ENCODE measurements around the gene CRYGB.
"Not testable (repeated sequence)": the region's sequence is repeated elsewhere in the genome, so short reads cannot be mapped to it uniquely, and the experiment has no call there.

Gene CRYGB

DNA sequence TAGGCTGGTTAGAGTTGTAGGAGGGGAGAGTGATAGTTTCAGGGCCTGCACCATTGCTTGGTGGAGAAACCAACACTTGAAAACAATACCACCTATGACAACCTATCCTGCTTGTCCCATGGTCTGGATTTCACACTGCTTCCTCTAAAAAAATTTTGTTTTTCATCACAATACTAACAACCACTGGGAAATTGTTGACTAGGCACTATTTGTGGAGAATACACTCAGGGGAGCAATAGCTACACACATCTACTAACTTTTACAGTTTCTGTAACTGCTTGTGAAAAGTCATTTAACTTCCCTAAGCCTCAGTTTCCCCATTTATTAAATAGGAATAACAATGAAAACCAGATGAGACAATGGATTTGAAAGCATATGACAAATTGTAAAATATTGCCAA lies 4.1 kb upstream of the CRYGB start:
- DNase-seq (ENCODE audit: low read depth in 2 of 2), result no peak

DNA sequence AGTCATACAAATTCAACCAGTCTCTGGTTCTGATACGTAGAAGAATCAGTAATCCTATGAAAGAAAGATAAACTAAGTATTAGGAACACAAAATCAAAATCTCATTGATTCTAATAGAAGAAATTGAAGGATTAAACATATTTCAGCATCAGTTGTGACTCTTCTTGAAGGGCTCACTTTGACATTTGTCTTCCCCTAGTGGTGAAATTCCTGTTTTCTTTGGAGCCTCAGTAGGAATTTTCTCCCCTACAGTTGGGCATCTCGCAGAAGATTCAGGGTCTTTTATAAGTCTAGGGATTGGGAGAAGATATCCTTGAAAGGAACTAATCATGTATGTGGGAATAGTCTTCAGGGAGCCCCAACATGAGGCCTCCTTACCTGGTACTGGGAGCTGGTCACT lies 2.8 kb upstream of the CRYGB start:
- no peak for DNase-seq (ENCODE audit: low read depth in 2 of 2)

- DNase-seq (ENCODE audit: low read depth in 2 of 2), result no peak
Observed at GRCh38 chr2:208147759-208148158, 1.8 kb upstream of the CRYGB start.

DNA sequence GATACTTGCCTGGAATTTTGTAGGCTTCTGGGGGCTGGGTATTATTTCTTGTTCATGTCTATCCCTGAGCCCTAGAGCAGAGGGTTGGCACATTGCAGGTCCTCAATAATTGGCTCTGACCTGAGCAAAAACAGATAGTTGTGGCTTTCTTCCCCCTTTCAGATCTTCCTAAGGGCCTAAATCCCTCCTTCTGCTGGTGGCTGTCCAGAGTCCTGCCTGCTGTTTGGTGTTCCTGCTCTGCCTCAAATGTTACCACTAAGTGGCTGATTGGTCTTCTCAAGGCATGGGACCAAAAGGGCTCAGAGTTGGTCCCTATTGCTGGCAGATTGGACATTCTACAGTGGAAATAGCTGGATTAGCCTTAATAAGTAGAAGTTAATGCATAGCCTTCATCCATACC lies 1.1 kb upstream of the CRYGB start:
- DNase-seq (ENCODE audit: low read depth in 2 of 2), result no peak

DNA sequence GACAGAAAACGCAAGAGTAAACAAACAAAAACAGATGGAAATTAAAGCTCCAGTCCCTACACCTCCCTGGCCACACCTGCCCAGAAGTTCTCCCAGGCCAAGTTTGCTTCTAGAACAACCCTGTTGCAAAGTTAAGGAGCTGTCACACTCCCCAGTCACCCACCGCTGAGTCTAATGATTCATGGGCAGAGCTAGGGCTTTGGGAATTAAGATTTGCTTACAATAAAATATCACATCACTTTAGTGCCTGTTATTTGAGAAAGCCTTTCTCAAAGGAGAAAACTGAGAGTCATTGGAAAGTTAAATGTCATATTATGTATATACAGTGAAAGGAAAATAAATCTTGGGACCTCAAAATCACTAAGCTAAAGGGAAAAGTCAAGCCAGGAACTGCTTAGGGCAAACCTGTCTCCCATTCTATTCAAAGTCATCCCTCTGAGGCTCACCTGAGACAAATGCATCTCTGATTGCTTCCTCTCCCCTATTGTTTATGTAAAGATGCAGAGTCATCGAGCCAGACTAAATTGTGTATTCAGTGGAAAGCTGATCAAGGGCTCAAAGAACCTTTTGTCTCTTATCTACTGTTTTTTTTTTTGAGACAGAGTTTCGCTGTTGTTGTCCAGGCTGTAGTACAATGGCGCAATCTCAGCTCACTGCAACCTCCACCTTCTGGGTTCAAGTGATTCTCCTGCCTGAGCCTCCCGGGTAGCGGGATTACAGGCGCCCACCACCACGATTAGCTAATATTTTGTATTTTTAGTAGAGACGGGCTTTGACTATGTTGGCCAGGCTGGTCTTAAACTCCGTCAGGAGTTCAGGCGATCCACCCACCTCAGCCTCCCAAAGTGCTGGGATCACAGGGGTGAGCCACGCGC lies 2.8 kb downstream of the CRYGB start:
- no peak for DNase-seq (ENCODE audit: low read depth in 2 of 2)

GRCh38 chr2:208142240-208142924 lies 3.6 kb downstream of the CRYGB start:
- no peak for DNase-seq (ENCODE audit: low read depth in 2 of 2)

DNA sequence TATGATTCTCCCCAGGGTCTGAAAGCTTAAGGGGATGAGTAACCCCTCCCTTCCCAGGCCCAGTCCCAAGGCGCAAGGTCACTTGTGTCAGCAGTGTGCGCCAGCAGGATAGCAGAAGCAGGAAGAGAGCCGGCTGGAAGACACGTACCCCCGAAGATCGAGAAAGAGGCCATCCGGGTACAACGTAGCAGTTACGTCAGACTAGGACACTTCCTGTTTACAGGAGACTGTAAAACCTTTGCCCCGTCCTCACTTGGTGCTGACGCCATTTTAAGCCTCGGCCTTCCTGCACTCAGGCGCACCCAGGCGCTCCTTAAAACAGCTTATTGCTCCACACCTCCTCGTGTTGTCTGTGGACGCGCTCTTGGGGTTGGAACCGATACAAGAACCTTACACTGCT lies 6.5 kb downstream of the CRYGB start:
- DNase-seq (ENCODE audit: low read depth in 2 of 2), result no peak

DNA sequence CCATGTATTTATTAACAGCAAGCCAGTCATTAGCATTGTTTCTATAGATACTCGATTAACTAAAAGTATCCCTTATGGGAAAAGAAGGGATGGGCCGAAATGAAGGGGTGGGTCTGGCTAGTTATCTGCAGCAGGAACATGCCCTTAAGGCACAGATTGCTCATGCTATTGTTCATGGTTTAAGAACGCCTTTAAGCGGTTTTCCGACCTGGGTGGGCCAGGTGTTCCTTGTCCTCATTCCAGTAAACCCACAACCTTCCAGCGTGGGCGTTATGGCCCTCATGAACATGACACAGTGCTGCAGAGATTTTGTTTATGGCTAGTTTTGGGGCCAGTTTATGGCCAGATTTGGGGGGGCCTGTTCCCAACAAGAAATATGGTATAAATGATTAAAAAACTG lies 7.6 kb downstream of the CRYGB start:
- not testable (repeated sequence) for DNase-seq (ENCODE audit: low read depth in 2 of 2)

DNA sequence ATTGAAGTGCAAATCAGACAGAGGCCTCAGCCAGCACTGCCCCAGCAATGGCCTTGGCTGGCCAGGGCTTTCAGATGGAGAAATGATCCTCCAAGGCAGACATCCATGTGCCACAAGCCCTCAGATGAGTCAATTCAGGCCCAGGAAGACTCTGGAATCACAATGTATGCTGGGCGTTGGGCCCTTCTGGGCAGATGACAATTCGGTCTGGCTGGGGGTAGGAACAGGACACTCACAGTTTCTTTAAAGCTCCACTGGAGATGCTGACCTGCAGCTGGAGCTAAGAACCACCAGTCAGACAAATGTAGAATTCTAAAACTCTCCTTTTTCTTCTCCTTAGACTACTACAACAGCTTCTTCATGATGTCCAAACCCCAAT lies 9.3 kb downstream of the CRYGB start:
- no peak for DNase-seq (ENCODE audit: low read depth in 2 of 2)

DNA sequence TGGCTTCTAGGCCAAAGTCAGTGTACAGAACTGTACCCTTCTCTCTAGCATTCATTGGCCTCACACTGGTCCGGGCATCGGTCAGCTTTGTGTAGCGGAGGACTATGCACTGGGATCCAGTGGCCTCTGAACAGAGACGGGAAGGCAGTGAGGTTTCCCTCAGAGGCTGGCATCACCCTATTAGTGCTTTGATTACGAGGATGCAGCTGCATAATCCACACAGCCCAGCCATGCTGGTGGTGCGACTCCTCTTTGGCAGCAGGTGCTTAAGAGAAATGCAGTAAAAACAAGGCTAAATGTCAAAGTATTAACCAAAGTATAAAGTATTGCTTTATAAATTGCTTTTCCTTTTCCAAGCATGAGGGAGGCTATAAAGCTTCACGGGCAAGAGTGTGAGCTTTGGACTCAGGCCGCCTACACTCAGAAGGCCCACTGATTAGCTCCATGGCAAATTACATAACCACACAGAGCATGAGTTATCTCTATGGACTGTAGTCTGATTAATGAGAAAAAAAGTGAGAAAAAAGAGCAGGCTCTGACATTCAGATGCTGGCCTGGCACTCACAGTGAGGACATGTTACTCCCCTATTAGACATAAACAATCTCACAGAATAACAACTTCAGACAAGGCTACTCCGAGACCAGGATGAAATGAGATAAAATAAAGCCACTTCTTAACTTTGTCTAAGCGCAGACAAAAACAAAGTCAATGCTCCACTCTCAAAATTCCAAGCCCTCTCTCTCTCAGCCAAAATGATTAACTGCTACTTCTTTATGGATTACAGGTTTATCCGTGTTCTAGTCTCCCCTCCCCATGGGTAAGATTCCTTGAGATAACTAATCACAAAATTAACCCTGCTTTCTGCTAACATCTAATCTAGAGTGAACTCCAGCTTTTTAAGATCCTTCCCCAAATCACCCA lies 9.9 kb downstream of the CRYGB start:
- no peak for DNase-seq (ENCODE audit: low read depth in 2 of 2)

GRCh38 chr2:208134928-208135586 lies 10.9 kb downstream of the CRYGB start:
- DNase-seq (ENCODE audit: low read depth in 2 of 2), result no peak

DNA sequence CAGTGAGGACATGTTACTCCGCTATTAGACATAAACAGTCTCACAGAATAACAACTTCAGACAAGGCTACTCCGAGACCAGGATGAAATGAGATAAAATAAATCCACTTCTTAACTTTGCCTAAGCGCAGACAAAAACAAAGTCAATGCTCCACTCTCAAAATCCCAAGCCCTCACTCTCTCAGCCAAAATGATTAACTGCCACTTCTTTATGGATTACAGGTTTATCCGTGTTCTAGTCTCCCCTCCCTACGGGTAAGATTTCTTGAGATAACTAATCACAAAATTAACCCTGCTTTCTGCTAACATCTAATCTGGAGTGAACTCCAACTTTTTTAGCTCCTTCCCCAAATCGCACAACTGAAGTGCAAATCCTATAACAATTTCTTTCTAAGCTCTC lies 15.2 kb downstream of the CRYGB start:
- no peak for DNase-seq (ENCODE audit: low read depth in 2 of 2)

GRCh38 chr2:208129744-208130711 lies 15.9 kb downstream of the CRYGB start, which contains the start of gene CRYGC:
CRYGC (minus strand) TSS chr2:208129828; CDS start chr2:208129792, 36 bp downstream.
- DNase-seq (ENCODE audit: low read depth in 2 of 2), result no peak

DNA sequence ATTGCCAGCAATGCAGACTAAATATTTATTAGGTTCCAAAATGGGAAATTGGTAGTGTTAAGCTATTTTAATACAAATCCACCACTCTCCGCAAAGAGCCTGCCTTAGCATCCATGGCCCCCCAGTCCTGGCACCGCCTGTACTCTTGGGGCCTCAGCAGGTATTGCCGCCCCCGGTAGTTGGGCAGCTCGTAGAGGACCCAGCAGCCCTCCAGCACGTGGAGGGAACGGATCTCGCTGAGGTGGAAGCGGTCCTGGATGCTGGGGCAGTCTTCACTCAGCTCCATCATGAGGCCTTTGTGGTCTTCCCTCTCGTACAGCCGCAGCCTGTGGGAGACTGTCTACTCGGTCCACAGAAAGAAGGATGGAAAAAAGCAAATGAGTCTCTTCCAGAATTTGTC lies 17.8 kb downstream of the CRYGB start:
- DNase-seq (ENCODE audit: low read depth in 2 of 2), result no peak

DNA sequence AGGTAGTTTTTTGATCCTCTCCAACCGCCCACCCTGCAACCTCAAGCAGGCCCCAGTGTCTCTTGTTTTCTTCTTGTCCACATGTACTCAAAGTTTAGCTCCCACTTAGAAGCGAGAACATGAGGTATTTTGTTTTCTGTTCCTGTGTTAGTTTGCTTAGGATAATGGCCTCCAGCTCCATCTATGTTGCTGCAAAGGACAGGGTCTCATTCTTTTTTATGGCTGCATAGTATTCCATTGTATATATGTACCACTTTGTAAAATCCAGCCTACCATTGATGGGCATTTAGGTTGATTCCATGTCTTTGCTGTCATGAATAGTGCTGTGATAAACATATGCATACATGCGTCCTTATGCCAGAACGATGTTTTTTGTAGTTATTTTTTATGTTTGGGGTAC lies 18.9 kb downstream of the CRYGB start:
- DNase-seq (ENCODE audit: low read depth in 2 of 2), result no peak

GRCh38 chr2:208125251-208125650 lies 20.7 kb downstream of the CRYGB start:
- no peak for DNase-seq (ENCODE audit: low read depth in 2 of 2)

- not testable (repeated sequence) for DNase-seq (ENCODE audit: low read depth in 2 of 2)
Observed at GRCh38 chr2:208124013-208124715, 21.8 kb downstream of the CRYGB start, which contains the start of gene CRYGD. CRYGD (minus strand) TSS chr2:208124524; CDS start chr2:208124473, 51 bp downstream.

- DNase-seq (ENCODE audit: low read depth in 2 of 2), result no peak
Observed at GRCh38 chr2:208122248-208122647, 23.7 kb downstream of the CRYGB start.

DNA sequence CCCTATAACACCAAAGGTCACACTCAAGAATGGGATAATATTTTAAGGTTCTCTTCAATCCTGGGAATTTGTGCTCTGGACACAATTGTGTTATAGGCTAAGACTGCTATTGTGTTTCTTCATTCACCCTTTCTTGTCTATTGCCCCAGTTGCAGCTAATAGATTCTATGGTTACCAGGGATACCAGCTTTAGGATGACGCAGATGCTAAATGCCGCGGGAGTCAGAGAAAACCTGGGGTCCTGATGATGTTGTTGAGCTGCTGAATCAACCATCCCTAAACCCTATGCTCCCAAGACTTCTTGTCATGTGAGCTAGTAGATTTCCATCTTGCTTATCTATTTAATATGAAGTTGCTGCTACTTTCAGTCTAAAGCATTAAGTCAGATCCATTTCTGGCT lies 27.0 kb downstream of the CRYGB start:
- DNase-seq (ENCODE audit: low read depth in 2 of 2), result no peak

- DNase-seq (ENCODE audit: low read depth in 2 of 2), result not testable (repeated sequence)
Observed at GRCh38 chr2:208117390-208117789, 28.6 kb downstream of the CRYGB start.
